Choroid plexus epithelial cell (primary cell): ENCODE data around the gene CHST13.

Source experiments
- DNase-seq: peaks from one replicate; pipeline ENCODE4 v3.0.0-alpha.2; 2010; ENCODE audit warnings: low read depth
- H3K4me3 ChIP-seq: 2 replicates; pipeline ENCODE4 v1.5.1; 2011; ENCODE audit warnings: low read depth, mild to moderate bottlenecking, control low read depth, low read length, moderate library complexity
- CTCF ChIP-seq: conservative IDR thresholded peaks from 2 replicates; pipeline ENCODE4 v1.5.1; 2011; ENCODE audit warnings: low read depth, mild to moderate bottlenecking, control low read depth, inconsistent platforms, low read length, moderate library complexity

Gene CHST13

GRCh38 chr3:126493739-126494138 lies 30.2 kb upstream of the CHST13 start:
- DNase-seq, result no peak
- H3K4me3 ChIP-seq, result no peak overlapping the region
- no peak for TF ChIP-seq CTCF

- no peak for DNase-seq
- TF ChIP-seq CTCF, result no peak
Measured at GRCh38 chr3:126494204-126494969, 29.6 kb upstream of the CHST13 start.

GRCh38 chr3:126494970-126495230 lies 29.1 kb upstream of the CHST13 start:
- no peak for TF ChIP-seq CTCF
- no peak overlapping the region for H3K4me3 ChIP-seq
- DNase-seq, result no peak

More at GRCh38 chr3:126494204-126494969, 29.6 kb upstream of the CHST13 start:
- no peak overlapping the region for H3K4me3 ChIP-seq

GRCh38 chr3:126495786-126496185 lies 28.2 kb upstream of the CHST13 start:
- TF ChIP-seq CTCF, result no peak
- no peak for DNase-seq

GRCh38 chr3:126496894-126497850 lies 26.8 kb upstream of the CHST13 start:
- DNase-seq, result no peak
- TF ChIP-seq CTCF, result no peak

More at GRCh38 chr3:126495786-126496185, 28.2 kb upstream of the CHST13 start:
- H3K4me3 ChIP-seq, result no peak overlapping the region

GRCh38 chr3:126497956-126498355 lies 26.0 kb upstream of the CHST13 start:
- no peak for DNase-seq
- H3K4me3 ChIP-seq, result no peak overlapping the region
- TF ChIP-seq CTCF, result no peak

More at GRCh38 chr3:126496894-126497850, 26.8 kb upstream of the CHST13 start:
- no peak overlapping the region for H3K4me3 ChIP-seq
